Stimulated activated CD4-positive, alpha-beta T cell treated with anti-CD3 and anti-CD28 coated beads, Interleukin-4, amount 100 ng/mL, for 24 hours (primary cell): ENCODE measurements around the gene ABHD10.
"Not testable (repeated sequence)": the region's sequence is repeated elsewhere in the genome, so short reads cannot be mapped to it uniquely, and the experiment has no call there.

Source experiments
- DNase-seq: peaks from one replicate; pipeline ENCODE4 v3.0.0-alpha.2; 2020

Gene ABHD10

GRCh38 chr3:112035241-112035640 lies 56.4 kb downstream of the ABHD10 start:
- no peak for DNase-seq

- not testable (repeated sequence) for DNase-seq
These were observed 58.4 kb downstream of the ABHD10 start for GRCh38 chr3:112037194-112037593.

- no peak for DNase-seq
These were observed 60.0 kb downstream of the ABHD10 start for GRCh38 chr3:112038863-112039262.

- DNase-seq: no peak
These were observed 62.5 kb downstream of the ABHD10 start for GRCh38 chr3:112041321-112041720.

- no peak for DNase-seq
These were observed 64.0 kb downstream of the ABHD10 start for GRCh38 chr3:112042842-112043280.
